H9 (cell line): Measurements from ENCODE around the gene HASPIN. TPM values are rescaled to one million over a fixed set of nuclear protein-coding genes. Genes with fewer than 3 reads are reported as not detected.

ENCODE experiments used
- DNase-seq: peaks from one replicate; pipeline ENCODE4 v3.0.0-alpha.2; 2017
- H2AFZ ChIP-seq: one replicate; pipeline ENCODE4 v1.6.1; 2013; ENCODE audit warnings: mild to moderate bottlenecking, low read length, control low read depth, moderate library complexity
- H2AK5ac ChIP-seq: 2 replicates; pipeline ENCODE4 v1.6.1; 2013; ENCODE audit warnings: low read length, control low read depth, mixed read lengths; ENCODE audit not compliant: insufficient read length
- H2BK120ac ChIP-seq: one replicate; pipeline ENCODE4 v1.6.1; 2013; ENCODE audit warnings: low read depth, mild to moderate bottlenecking, low read length, control low read depth, inconsistent platforms; ENCODE audit not compliant: poor library complexity, severe bottlenecking
- H2BK12ac ChIP-seq: 2 replicates; pipeline ENCODE4 v1.6.1; 2013; ENCODE audit warnings: low read length, control low read depth, mixed read lengths, low read depth; ENCODE audit not compliant: insufficient read length
- H2BK15ac ChIP-seq: 2 replicates; pipeline ENCODE4 v1.6.1; 2013; ENCODE audit warnings: low read depth, low read length, control low read depth
- H2BK20ac ChIP-seq: one replicate; pipeline ENCODE4 v1.6.1; 2013; ENCODE audit warnings: low read depth, mild to moderate bottlenecking, low read length, control low read depth, inconsistent platforms; ENCODE audit not compliant: poor library complexity, severe bottlenecking
- H2BK5ac ChIP-seq: 2 replicates; pipeline ENCODE4 v1.6.1; 2013; ENCODE audit warnings: low read length, control low read depth, mixed read lengths; ENCODE audit not compliant: insufficient read length
- H3K14ac ChIP-seq: 2 replicates; pipeline ENCODE4 v1.6.1; 2013; ENCODE audit warnings: low read length, control low read depth; ENCODE audit not compliant: insufficient read depth
- H3K18ac ChIP-seq: 2 replicates; pipeline ENCODE4 v1.6.1; 2013; ENCODE audit warnings: low read depth, mild to moderate bottlenecking, mixed read lengths, low read length, control low read depth; ENCODE audit not compliant: insufficient read length
- H3K23ac ChIP-seq: 2 replicates; pipeline ENCODE4 v1.6.1; 2013; ENCODE audit warnings: low read length, control low read depth, mixed read lengths, low read depth; ENCODE audit not compliant: insufficient read length
- H3K23me2 ChIP-seq: 2 replicates; pipeline ENCODE4 v1.6.1; 2013; ENCODE audit warnings: low read depth, mild to moderate bottlenecking, mixed read lengths, low read length, control low read depth; ENCODE audit not compliant: insufficient read length, poor library complexity, severe bottlenecking
- H3K27ac ChIP-seq: 2 replicates; pipeline ENCODE4 v1.5.1; 2013; ENCODE audit warnings: low read length, control low read depth, mixed read lengths, low read depth; ENCODE audit not compliant: insufficient read length
- H3K27me3 ChIP-seq: 2 replicates; pipeline ENCODE4 v1.6.1; 2013; ENCODE audit warnings: low read length, control low read depth, inconsistent platforms; ENCODE audit not compliant: insufficient read depth
- H3K4ac ChIP-seq: 2 replicates; pipeline ENCODE4 v1.6.1; 2013; ENCODE audit warnings: low read depth, mild to moderate bottlenecking, control low read depth, inconsistent platforms, low read length, moderate library complexity
- H3K4me1 ChIP-seq: 2 replicates; pipeline ENCODE4 v1.6.1; 2013; ENCODE audit warnings: low read length, control low read depth, inconsistent platforms; ENCODE audit not compliant: insufficient read depth
- H3K4me2 ChIP-seq: 2 replicates; pipeline ENCODE4 v1.6.1; 2013; ENCODE audit warnings: low read length, control low read depth, mixed read lengths; ENCODE audit not compliant: insufficient read length, insufficient read depth
- H3K56ac ChIP-seq: 2 replicates; pipeline ENCODE4 v1.6.1; 2013; ENCODE audit warnings: low read depth, mild to moderate bottlenecking, mixed read lengths, low read length, control low read depth; ENCODE audit not compliant: insufficient read length
- H3K79me1 ChIP-seq: 2 replicates; pipeline ENCODE4 v1.6.1; 2013; ENCODE audit warnings: low read depth, mild to moderate bottlenecking, moderate library complexity, low read length, control low read depth, inconsistent platforms; ENCODE audit not compliant: insufficient read depth, poor library complexity, severe bottlenecking
- H3K79me2 ChIP-seq: 2 replicates; pipeline ENCODE4 v1.6.1; 2013; ENCODE audit warnings: low read length, control low read depth, inconsistent platforms; ENCODE audit not compliant: insufficient read depth
- H3K9ac ChIP-seq: 2 replicates; pipeline ENCODE4 v1.6.1; 2013; ENCODE audit warnings: low read length, control low read depth, mixed read lengths; ENCODE audit not compliant: insufficient read length; ENCODE audit errors: extremely low read depth
- H3K9me3 ChIP-seq: one replicate; pipeline ENCODE4 v1.6.1; 2013; ENCODE audit warnings: low read depth, low read length, inconsistent platforms; ENCODE audit not compliant: control insufficient read depth
- H3T11ph ChIP-seq: one replicate; pipeline ENCODE4 v1.6.1; 2013; ENCODE audit warnings: mild to moderate bottlenecking, low read length, control low read depth, inconsistent platforms
- H4K20me1 ChIP-seq: one replicate; pipeline ENCODE4 v1.6.1; 2013; ENCODE audit not compliant: control insufficient read depth, insufficient read length, insufficient read depth
- H4K5ac ChIP-seq: 2 replicates; pipeline ENCODE4 v1.6.1; 2013; ENCODE audit warnings: low read depth, mild to moderate bottlenecking, mixed read lengths, low read length, control low read depth; ENCODE audit not compliant: insufficient read length
- H4K8ac ChIP-seq: replicated peaks from 2 replicates; pipeline ENCODE4 v1.6.1; 2013; ENCODE audit warnings: low read length, control low read depth, mixed read lengths, low read depth; ENCODE audit not compliant: insufficient read length
- H4K91ac ChIP-seq: 2 replicates; pipeline ENCODE4 v1.6.1; 2013; ENCODE audit warnings: low read depth, mild to moderate bottlenecking, moderate library complexity, mixed read lengths, low read length, control low read depth; ENCODE audit not compliant: insufficient read length
- H3K27ac Mint-ChIP-seq, 3 experiments: 2 replicates in 2 of 3; 3 replicates in 1 of 3; pipeline ENCODE4 v1.8.0; 2020 to 2021; ENCODE audit warnings: mixed read lengths in 3 of 3, mild to moderate bottlenecking in 1 of 3, moderate library complexity in 1 of 3
- H3K27me3 Mint-ChIP-seq: 2 replicates; pipeline ENCODE4 v1.8.0; 2021; ENCODE audit warnings: low read depth, mild to moderate bottlenecking, moderate library complexity, mixed read lengths
- H3K36me3 Mint-ChIP-seq, 3 experiments: 2 replicates in 2 of 3; 3 replicates in 1 of 3; pipeline ENCODE4 v1.8.0; 2020 to 2021; ENCODE audit warnings: low read depth in 3 of 3, mixed read lengths in 3 of 3; ENCODE audit not compliant: insufficient read depth in 1 of 3
- H3K4me1 Mint-ChIP-seq, 2 experiments: 2 replicates each; pipeline ENCODE4 v1.8.0; 2020; ENCODE audit warnings: mixed read lengths in 2 of 2
- H3K4me3 Mint-ChIP-seq, 2 experiments: 2 replicates in 1 of 2; 3 replicates in 1 of 2; pipeline ENCODE4 v1.8.0; 2020 to 2021; ENCODE audit warnings: mild to moderate bottlenecking in 2 of 2, mixed read lengths in 2 of 2, moderate library complexity in 1 of 2
- H3K9me3 Mint-ChIP-seq, 2 experiments: 2 replicates in 1 of 2; 3 replicates in 1 of 2; pipeline ENCODE4 v1.8.0; 2020; ENCODE audit warnings: mild to moderate bottlenecking in 2 of 2, mixed read lengths in 2 of 2, moderate library complexity in 1 of 2
- WGBS: extraction: QIAGEN DNeasy Blood & Tissue Kit; methylation state at CpG from one replicate; pipeline ENCODE4 v1.1.7; 2013; ENCODE audit warnings: missing lambda C conversion rate, low lambda C conversion rate, mixed read lengths; ENCODE audit not compliant: insufficient read length; ENCODE audit errors: extremely low coverage; 5-methylcytosine and 5-hydroxymethylcytosine counted together
- total RNA-seq: library from RNA; stranded (reverse); gene quantifications from 2 replicates; pipeline ENCODE4 v1.2.1, GENCODE V29; 2021
- TF ChIP-seq, protein P1 (sequence below): fragments of 200-600 bp; sonication (generic); conservative IDR thresholded peaks from 3 replicates; pipeline ENCODE4 v1.8.0; 2021; ENCODE audit warnings: antibody characterized with exemption, mild to moderate bottlenecking

Gene HASPIN
- total RNA-seq, 1 experiment from 2014 or later, result 26.6 TPM

DNA sequence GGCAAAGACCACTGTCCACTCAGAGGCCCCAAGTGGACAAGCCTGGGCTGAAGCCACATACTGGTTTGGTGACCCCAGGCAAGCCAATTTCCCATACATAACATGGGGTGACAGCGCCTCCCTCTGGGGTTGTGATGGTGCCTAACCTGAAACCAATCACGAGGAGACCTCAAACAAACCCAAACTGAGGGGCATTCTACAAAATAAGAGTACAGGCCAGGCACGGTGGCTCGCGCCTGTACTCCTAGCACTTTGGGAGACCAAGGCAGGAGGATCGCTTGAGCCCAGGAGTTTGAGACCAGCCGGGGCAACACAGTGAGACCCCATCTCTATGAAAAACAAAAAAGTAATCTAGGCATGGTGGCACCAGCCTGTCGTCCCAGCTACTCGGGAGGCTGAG lies 31.4 kb upstream of the HASPIN start:
- H3K9me3 ChIP-seq, result no peaks in the 10 kb centered on the region
- H2BK5ac ChIP-seq, result no peak overlapping the region
- no peak overlapping the region for H3K9ac ChIP-seq
- Mint-ChIP-seq H3K9me3 (no peaks in the 10 kb centered on the region; a peak in 2 of 5 replicates), H3K27me3 (peaks cover 32% of the 10 kb centered on the region), H3K4me1 (peaks cover 5 to 21% of the 10 kb centered on the region in 2 experiments), H3K27ac (no peak overlapping the region), H3K4me3 (no peak overlapping the region), H3K36me3 (peaks cover 0 to 4% (median 0%) of the 10 kb centered on the region in 3 experiments; a peak in 1 of 7 replicates)
- H3K79me2 ChIP-seq, result no peaks in the 10 kb centered on the region
- H3K27ac ChIP-seq, result no peak overlapping the region
- TF ChIP-seq, protein P1, sequence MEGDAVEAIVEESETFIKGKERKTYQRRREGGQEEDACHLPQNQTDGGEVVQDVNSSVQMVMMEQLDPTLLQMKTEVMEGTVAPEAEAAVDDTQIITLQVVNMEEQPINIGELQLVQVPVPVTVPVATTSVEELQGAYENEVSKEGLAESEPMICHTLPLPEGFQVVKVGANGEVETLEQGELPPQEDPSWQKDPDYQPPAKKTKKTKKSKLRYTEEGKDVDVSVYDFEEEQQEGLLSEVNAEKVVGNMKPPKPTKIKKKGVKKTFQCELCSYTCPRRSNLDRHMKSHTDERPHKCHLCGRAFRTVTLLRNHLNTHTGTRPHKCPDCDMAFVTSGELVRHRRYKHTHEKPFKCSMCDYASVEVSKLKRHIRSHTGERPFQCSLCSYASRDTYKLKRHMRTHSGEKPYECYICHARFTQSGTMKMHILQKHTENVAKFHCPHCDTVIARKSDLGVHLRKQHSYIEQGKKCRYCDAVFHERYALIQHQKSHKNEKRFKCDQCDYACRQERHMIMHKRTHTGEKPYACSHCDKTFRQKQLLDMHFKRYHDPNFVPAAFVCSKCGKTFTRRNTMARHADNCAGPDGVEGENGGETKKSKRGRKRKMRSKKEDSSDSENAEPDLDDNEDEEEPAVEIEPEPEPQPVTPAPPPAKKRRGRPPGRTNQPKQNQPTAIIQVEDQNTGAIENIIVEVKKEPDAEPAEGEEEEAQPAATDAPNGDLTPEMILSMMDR, result peak; percentile 30; the same call in 2 of the 3 replicates
- no peak overlapping the region for H4K91ac ChIP-seq
- no peak overlapping the region for H3K18ac ChIP-seq
- no peak overlapping the region for H2BK15ac ChIP-seq
- no peak overlapping the region for H3T11ph ChIP-seq
- no peaks in the 10 kb centered on the region for H3K4me1 ChIP-seq
- no CpG with 5 or more reads among the region's 9 CpGs for WGBS
- no peak overlapping the region for H3K4me2 ChIP-seq
- no peak overlapping the region for H2AK5ac ChIP-seq
- no peak overlapping the region for H2BK20ac ChIP-seq
- H2AFZ ChIP-seq, result no peak overlapping the region
- peaks cover 3% of the 10 kb centered on the region for H4K20me1 ChIP-seq
- H3K27me3 ChIP-seq, result no peaks in the 10 kb centered on the region
- no peak overlapping the region for H3K23ac ChIP-seq
- H2BK12ac ChIP-seq, result no peak overlapping the region
- peak; percentile 74 for DNase-seq
- H3K23me2 ChIP-seq, result peaks cover 4% of the 10 kb centered on the region
- H2BK120ac ChIP-seq, result no peak overlapping the region
- no peak overlapping the region for H4K8ac ChIP-seq
- no peak overlapping the region for H3K14ac ChIP-seq
- no peaks in the 10 kb centered on the region for H3K79me1 ChIP-seq
- H3K4ac ChIP-seq, result no peak overlapping the region
- no peak overlapping the region for H4K5ac ChIP-seq
- no peak overlapping the region for H3K56ac ChIP-seq
